Activated naive CD4-positive, alpha-beta T cell treated with anti-CD3 and anti-CD28 coated beads, Interleukin-2, amount 50 U/mL, for 16 hours (primary cell): ENCODE data around the gene ADGRF4.

Experiments
- DNase-seq: peaks from one replicate; pipeline ENCODE4 v3.0.0-alpha.2; 2020

Gene ADGRF4

GRCh38 chr6:47681201-47681990 is 17.0 kb upstream of the ADGRF4 start:
- no peak for DNase-seq

- no peak for DNase-seq
Observed at GRCh38 chr6:47686411-47686810, 12.0 kb upstream of the ADGRF4 start.

GRCh38 chr6:47687432-47687831 is 10.9 kb upstream of the ADGRF4 start:
- DNase-seq, result no peak

- DNase-seq, result no peak
Observed at GRCh38 chr6:47690214-47690613, 8.2 kb upstream of the ADGRF4 start.

- DNase-seq, result no peak
Observed at GRCh38 chr6:47690791-47691190, 7.6 kb upstream of the ADGRF4 start.

GRCh38 chr6:47697925-47698324 is 455 bp upstream of the ADGRF4 start:
- DNase-seq, result no peak

GRCh38 chr6:47700053-47700452 is 1.7 kb downstream of the ADGRF4 start:
- no peak for DNase-seq

- DNase-seq, result no peak
Observed at GRCh38 chr6:47700596-47700995, 2.2 kb downstream of the ADGRF4 start.

GRCh38 chr6:47701363-47701762 is 3.0 kb downstream of the ADGRF4 start:
- no peak for DNase-seq

GRCh38 chr6:47709160-47709559 is 10.8 kb downstream of the ADGRF4 start:
- no peak for DNase-seq

GRCh38 chr6:47710295-47710694 is 11.9 kb downstream of the ADGRF4 start:
- no peak for DNase-seq

GRCh38 chr6:47713200-47713599 is 14.8 kb downstream of the ADGRF4 start:
- DNase-seq, result no peak

- DNase-seq, result no peak
Observed at GRCh38 chr6:47714802-47715201, 16.4 kb downstream of the ADGRF4 start.

GRCh38 chr6:47715782-47716181 is 17.4 kb downstream of the ADGRF4 start:
- DNase-seq, result no peak

GRCh38 chr6:47716207-47716606 is 17.8 kb downstream of the ADGRF4 start:
- DNase-seq, result no peak

- DNase-seq, result no peak
Observed at GRCh38 chr6:47718571-47718970, 20.2 kb downstream of the ADGRF4 start.

GRCh38 chr6:47721189-47721588 is 22.8 kb downstream of the ADGRF4 start:
- DNase-seq, result no peak

- DNase-seq, result no peak
Observed at GRCh38 chr6:47722194-47722593, 23.8 kb downstream of the ADGRF4 start.

GRCh38 chr6:47724300-47724699 is 25.9 kb downstream of the ADGRF4 start:
- DNase-seq, result no peak

GRCh38 chr6:47727391-47727790 is 29.0 kb downstream of the ADGRF4 start:
- DNase-seq, result no peak

GRCh38 chr6:47729019-47729418 is 30.6 kb downstream of the ADGRF4 start:
- no peak for DNase-seq

- no peak for DNase-seq
Observed at GRCh38 chr6:47729457-47729856, 31.1 kb downstream of the ADGRF4 start.

- no peak for DNase-seq
Observed at GRCh38 chr6:47733879-47734558, 35.6 kb downstream of the ADGRF4 start.

- DNase-seq, result no peak
Observed at GRCh38 chr6:47734831-47735481, 36.6 kb downstream of the ADGRF4 start.
